ENCODE measurements around the gene USP9X.
"Not testable (repeated sequence)": the region's sequence is repeated elsewhere in the genome, so short reads cannot be mapped to it uniquely, and the experiment has no call there.

Gene USP9X

GRCh38 chrX:41084893-41085511 lies at the start of gene USP9X:
USP9X (plus strand) TSS chrX:41085445; CDS start chrX:41123629, 38,184 bp downstream.
- DNase-seq = no peak

GRCh38 chrX:41035582-41035981 lies 49.7 kb upstream of the USP9X start:
- no peak for DNase-seq

- no peak for DNase-seq
Measured at GRCh38 chrX:41036668-41037326, 48.4 kb upstream of the USP9X start.

GRCh38 chrX:41043196-41043595 lies 42.0 kb upstream of the USP9X start:
- DNase-seq = no peak

GRCh38 chrX:41043674-41044345 lies 41.4 kb upstream of the USP9X start:
- no peak for DNase-seq

GRCh38 chrX:41045960-41046567 lies 39.2 kb upstream of the USP9X start:
- no peak for DNase-seq

GRCh38 chrX:41047878-41048534 lies 37.2 kb upstream of the USP9X start:
- no peak for DNase-seq

- no peak for DNase-seq
Measured at GRCh38 chrX:41050359-41050758, 34.9 kb upstream of the USP9X start.

- no peak for DNase-seq
Measured at GRCh38 chrX:41051288-41051687, 34.0 kb upstream of the USP9X start.

GRCh38 chrX:41055740-41056139 lies 29.5 kb upstream of the USP9X start:
- DNase-seq = no peak

GRCh38 chrX:41063276-41063675 lies 22.0 kb upstream of the USP9X start:
- not testable (repeated sequence) for DNase-seq

- no peak for DNase-seq
Measured at GRCh38 chrX:41064018-41064417, 21.2 kb upstream of the USP9X start.

GRCh38 chrX:41066391-41066790 lies 18.9 kb upstream of the USP9X start:
- DNase-seq = no peak

GRCh38 chrX:41066969-41067368 lies 18.3 kb upstream of the USP9X start:
- DNase-seq = no peak

GRCh38 chrX:41067721-41068120 lies 17.5 kb upstream of the USP9X start:
- DNase-seq = no peak

- no peak for DNase-seq
Measured at GRCh38 chrX:41076742-41077141, 8.5 kb upstream of the USP9X start.

- no peak for DNase-seq
Measured at GRCh38 chrX:41081821-41082220, 3.4 kb upstream of the USP9X start.

GRCh38 chrX:41082783-41083182 lies 2.5 kb upstream of the USP9X start:
- DNase-seq = no peak

GRCh38 chrX:41084044-41084892 lies 977 bp upstream of the USP9X start:
- DNase-seq = peak; percentile 78

GRCh38 chrX:41085512-41085877 lies 250 bp downstream of the USP9X start:
- DNase-seq = no peak

GRCh38 chrX:41085878-41086626 lies 807 bp downstream of the USP9X start:
- no peak for DNase-seq

- DNase-seq = no peak
Measured at GRCh38 chrX:41086627-41086932, 1.3 kb downstream of the USP9X start.
